SK-N-SH (cell line): ENCODE measurements around the gene EBLN1. TPM values are rescaled to one million over a fixed set of nuclear protein-coding genes. Genes with fewer than 3 reads are reported as not detected.

Experiments
- CTCF ChIA-PET: fragments of 300-600, 350-600 bp; formaldehyde crosslinking; extraction: SDS; loops from one replicate; lab custom pipeline; 2021; lab: Yijun Ruan, JAX
- POLR2A ChIA-PET: fragments of 350-600 bp; sonication (Branson Sonifier 250); formaldehyde crosslinking; extraction: SDS; loops from one replicate; lab custom pipeline; 2020; ENCODE audit warnings: antibody characterized with exemption, inconsistent platforms; lab: Yijun Ruan, JAX
- DNase-seq: peaks from one replicate; pipeline ENCODE4 v3.0.0; 2012
- H2AFZ ChIP-seq: fragments of 200-600 bp; sonication (generic); 2 replicates; pipeline ENCODE4 v1.8.1; 2016; ENCODE audit warnings: antibody characterized with exemption, mild to moderate bottlenecking, low read depth
- H3F3A ChIP-seq: fragments of 200-600 bp; sonication (generic); replicated peaks from 2 replicates; pipeline ENCODE3; 2016; ENCODE audit warnings: antibody characterized with exemption, mild to moderate bottlenecking; ENCODE audit not compliant: insufficient read depth
- H3K27ac ChIP-seq, 2 experiments: fragments of 200-500 bp in 1 of 2; fragments of 200-600 bp in 1 of 2; sonication (Bioruptor generic) in 1 of 2; sonication (generic), shearing (Covaris generic) in 1 of 2; 2 replicates each; pipeline versions ENCODE4 v1.5.1 to v1.6.1; 2014 to 2016; ENCODE audit warnings: low read depth in 2 of 2, inconsistent platforms in 1 of 2, low read length in 1 of 2, mild to moderate bottlenecking in 1 of 2, mixed read lengths in 1 of 2
- H3K27me3 ChIP-seq: fragments of 200-600 bp; sonication (generic), shearing (Covaris generic); 2 replicates; pipeline ENCODE4 v1.6.1; 2016; ENCODE audit warnings: mixed run types; ENCODE audit not compliant: insufficient read depth
- H3K36me3 ChIP-seq, 2 experiments: fragments of 200-500 bp in 1 of 2; fragments of 200-600 bp in 1 of 2; sonication (Bioruptor generic) in 1 of 2; sonication (generic) in 1 of 2; replicated peaks in 1 of 2; 2 replicates each; pipeline versions ENCODE3 to v1.5.1; 2014 to 2016; ENCODE audit warnings: low read length in 1 of 2, mild to moderate bottlenecking in 1 of 2; ENCODE audit not compliant: insufficient read depth in 2 of 2, control insufficient read depth in 1 of 2
- H3K4me1 ChIP-seq, 2 experiments: fragments of 200-500 bp in 1 of 2; fragments of 200-600 bp in 1 of 2; sonication (Bioruptor generic) in 1 of 2; sonication (generic), shearing (Covaris generic) in 1 of 2; 2 replicates each; pipeline versions ENCODE4 v1.5.1 to v1.6.1; 2014 to 2016; ENCODE audit warnings: low read depth in 1 of 2, low read length in 1 of 2, mixed run types in 1 of 2; ENCODE audit not compliant: insufficient read depth in 2 of 2, control insufficient read depth in 1 of 2
- H3K4me2 ChIP-seq: fragments of 200-600 bp; sonication (generic), shearing (Covaris generic); 2 replicates; pipeline ENCODE4 v1.6.1; 2017; ENCODE audit warnings: mixed run types
- H3K4me3 ChIP-seq, 2 experiments: fragments of 200-500 bp in 1 of 2; fragments of 200-600 bp in 1 of 2; sonication (Bioruptor generic) in 1 of 2; sonication (generic), shearing (Covaris generic) in 1 of 2; 2 replicates each; pipeline versions ENCODE4 v1.5.1 to v1.8.1; 2014 to 2016; ENCODE audit warnings: low read depth in 2 of 2, inconsistent platforms in 1 of 2, low read length in 1 of 2, mild to moderate bottlenecking in 1 of 2, mixed read lengths in 1 of 2, moderate library complexity in 1 of 2
- H3K79me2 ChIP-seq: fragments of 200-600 bp; sonication (generic); 2 replicates; pipeline ENCODE4 v1.8.1; 2017; ENCODE audit warnings: mild to moderate bottlenecking; ENCODE audit not compliant: insufficient read depth
- H3K9ac ChIP-seq: fragments of 200-600 bp; sonication (generic); 2 replicates; pipeline ENCODE4 v1.6.1; 2017; ENCODE audit warnings: mixed run types
- H3K9me2 ChIP-seq: fragments of 200-600 bp; sonication (generic); 2 replicates; pipeline ENCODE4 v1.6.1; 2017; ENCODE audit warnings: mixed run types
- H3K9me3 ChIP-seq: fragments of 200-600 bp; sonication (generic); 2 replicates; pipeline ENCODE4 v1.6.1; 2017; ENCODE audit warnings: mixed run types, mild to moderate bottlenecking, moderate library complexity
- H4K20me1 ChIP-seq: fragments of 200-600 bp; sonication (generic); 2 replicates; pipeline ENCODE4 v1.6.1; 2017; ENCODE audit warnings: mild to moderate bottlenecking, mixed run types; ENCODE audit not compliant: insufficient read depth
- FOSL2 ChIP-seq: IDR thresholded peaks from 2 replicates; pipeline ENCODE4 v1.4.0; 2012; ENCODE audit warnings: low read depth, mild to moderate bottlenecking, moderate library complexity, borderline replicate concordance
- FOXJ3 ChIP-seq: sonication (generic); formaldehyde crosslinking; IDR thresholded peaks from 2 replicates; pipeline ENCODE4 v1.5.1; 2020; ENCODE audit warnings: mild to moderate bottlenecking, missing genetic modification reagents
- FOXM1 ChIP-seq: IDR thresholded peaks from 2 replicates; pipeline ENCODE4 v1.4.0; 2012; ENCODE audit warnings: low read depth, mild to moderate bottlenecking
- IRF3 ChIP-seq: fragments of 150-350 bp; IDR thresholded peaks from 2 replicates; pipeline ENCODE4 v1.6.1; 2016; ENCODE audit warnings: mild to moderate bottlenecking, low read depth, low read length
- JUND ChIP-seq: IDR thresholded peaks from 2 replicates; pipeline ENCODE4 v1.4.0; 2012
- MAX ChIP-seq: IDR thresholded peaks from 2 replicates; pipeline ENCODE4 v1.4.0; 2012; ENCODE audit warnings: low read depth
- MXI1 ChIP-seq: IDR thresholded peaks from 2 replicates; pipeline ENCODE4 v1.6.1; 2012; ENCODE audit warnings: mild to moderate bottlenecking, low read depth, low read length, improper control_type of control experiment
- NRF1 ChIP-seq: IDR thresholded peaks from 2 replicates; pipeline ENCODE4 v1.6.1; 2012; ENCODE audit warnings: low read depth, mild to moderate bottlenecking, low read length
- PBX3 ChIP-seq: IDR thresholded peaks from 2 replicates; pipeline ENCODE4; 2012
- RFX5 ChIP-seq: IDR thresholded peaks from 2 replicates; pipeline ENCODE4 v1.6.1; 2012; ENCODE audit warnings: mild to moderate bottlenecking, improper control_type of control experiment, low read length
- SMC3 ChIP-seq: IDR thresholded peaks from 2 replicates; pipeline ENCODE4 v1.6.1; 2012; ENCODE audit warnings: low read depth, low read length, improper control_type of control experiment
- TAF1 ChIP-seq: IDR thresholded peaks from 2 replicates; pipeline ENCODE4 v1.6.1; 2012; ENCODE audit warnings: low read depth, mild to moderate bottlenecking, low read length, moderate library complexity, borderline replicate concordance
- TCF12 ChIP-seq: IDR thresholded peaks from 2 replicates; pipeline ENCODE4 v1.4.0; 2012
- TEAD4 ChIP-seq: IDR thresholded peaks from 2 replicates; pipeline ENCODE4 v1.4.0; 2012; ENCODE audit warnings: mild to moderate bottlenecking, borderline replicate concordance; ENCODE audit not compliant: insufficient read depth
- YY1 ChIP-seq: IDR thresholded peaks from 2 replicates; pipeline ENCODE4 v1.4.0; 2012; ENCODE audit warnings: low read depth, mild to moderate bottlenecking
- ZBTB33 ChIP-seq: IDR thresholded peaks from 2 replicates; pipeline ENCODE4 v1.4.0; 2012; ENCODE audit warnings: low read depth, borderline replicate concordance
- WGBS: methylation state at CpG from one replicate; pipeline ENCODE4 v1.1.6; 2017; ENCODE audit warnings: low lambda C conversion rate; 5-methylcytosine and 5-hydroxymethylcytosine counted together
- polyA plus RNA-seq, 3 experiments: library from polyadenylated mRNA; depleted of rRNA; stranded (reverse); fragments of >200 nt; gene quantifications; 2 replicates each; pipeline ENCODE4 v1.2.3, GENCODE V29; 2012
- TF ChIP-seq, protein P1 (sequence below): IDR thresholded peaks from 2 replicates; pipeline ENCODE4 v1.4.0; 2012; ENCODE audit warnings: low read depth, borderline replicate concordance
- TF ChIP-seq, protein P2 (sequence below): IDR thresholded peaks from 2 replicates; pipeline ENCODE4 v1.6.1; 2012; ENCODE audit warnings: mild to moderate bottlenecking, low read depth, low read length, moderate library complexity

Gene EBLN1
- polyA plus RNA-seq, 1 of the 3 experiments (the other 2 are of a cell fraction): not detected

DNA sequence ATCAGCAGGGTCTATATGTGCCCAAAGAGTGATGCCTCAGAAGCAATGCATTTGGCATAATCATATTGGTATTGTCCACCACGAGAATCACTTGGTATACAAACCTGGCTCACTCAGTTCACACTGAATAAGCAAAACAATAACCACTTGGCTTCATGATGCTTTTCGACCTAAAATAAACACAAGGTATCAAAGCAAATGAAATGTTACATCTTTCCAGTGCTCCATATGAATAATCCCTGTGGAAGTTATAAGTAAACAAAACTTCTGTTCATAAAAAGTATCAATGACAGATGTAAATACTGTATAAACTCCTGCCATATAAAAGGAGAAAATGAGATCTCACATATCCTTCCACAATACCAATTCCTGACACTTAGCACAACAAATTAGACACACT, 29.8 kb upstream of the EBLN1 start:
- Histone ChIP-seq H3K4me1 (no peaks in the 10 kb centered on the region; a peak in 2 of 4 replicates), H3K9me2 (no peaks in the 10 kb centered on the region), H3K9ac (no peak overlapping the region), H3K79me2 (no peaks in the 10 kb centered on the region), H3K4me2 (no peak overlapping the region), H3K27me3 (no peaks in the 10 kb centered on the region), H3K36me3 (no peaks in the 10 kb centered on the region), H3K27ac (peak overlapping the region in 1 of 2 experiments; percentile 60; a peak in 1 of 4 replicates), H3F3A (peaks cover 12% of the 10 kb centered on the region), H3K9me3 (no peaks in the 10 kb centered on the region), H3K4me3 (no peak overlapping the region), H2AFZ (peak overlapping the region; percentile 75), H4K20me1 (no peaks in the 10 kb centered on the region)
- CTCF ChIA-PET: interaction anchor here (0.7 kb wide), 1 partner anchor 352 kb away, joined by 3 read pairs; no protein-coding TSS in a partner anchor
- no peak for TF ChIP-seq FOXJ3
- no peak for TF ChIP-seq SMC3
- no peak for TF ChIP-seq IRF3
- no peak for TF ChIP-seq MXI1
- no peak for TF ChIP-seq RFX5
- POLR2A ChIA-PET: no interaction called here
- no peak for DNase-seq
- WGBS: 69% methylated on average over 2 of the region's 2 CpGs

DNA sequence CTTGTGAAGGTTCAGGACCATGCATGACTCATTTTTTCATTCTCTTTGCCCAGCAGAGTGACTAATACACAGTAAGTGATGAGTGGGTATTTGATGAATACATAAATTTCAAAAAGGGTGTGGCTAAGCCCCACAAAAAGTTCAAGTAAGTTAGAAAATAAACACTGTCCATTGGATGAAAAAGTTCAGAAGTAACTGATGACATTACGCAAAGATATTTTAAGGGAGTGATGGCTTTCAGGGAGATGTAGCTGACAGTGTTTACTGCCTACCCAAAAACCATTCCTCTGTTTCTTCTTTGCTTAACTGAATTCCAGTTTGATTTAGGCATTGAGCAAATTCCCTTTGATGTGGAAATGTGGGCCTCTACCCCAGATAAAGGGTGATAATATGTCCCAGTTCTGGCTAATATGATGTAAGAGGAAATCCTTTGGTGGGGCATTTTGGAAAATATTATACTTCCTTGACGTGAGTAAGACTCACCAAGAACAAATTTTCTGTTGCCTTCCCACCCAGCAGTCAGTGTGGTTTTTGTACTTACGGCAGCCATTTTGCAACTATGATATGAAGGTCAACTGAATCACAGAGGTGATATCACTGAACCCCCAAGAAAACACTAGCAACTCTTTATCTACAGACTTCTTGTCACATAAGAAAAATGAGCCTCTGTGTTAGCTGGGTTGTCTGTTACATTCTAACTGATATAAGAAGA, 29.0 kb upstream of the EBLN1 start:
- Histone ChIP-seq H3K9me3 (no peaks in the 10 kb centered on the region), H3K79me2 (no peaks in the 10 kb centered on the region), H4K20me1 (no peaks in the 10 kb centered on the region), H3K27ac (peak overlapping the region in 1 of 2 experiments; percentile 60; a peak in 2 of 4 replicates), H2AFZ (peak overlapping the region; percentile 75), H3K36me3 (no peaks in the 10 kb centered on the region), H3K9me2 (no peaks in the 10 kb centered on the region), H3K27me3 (no peaks in the 10 kb centered on the region), H3F3A (peaks cover 12% of the 10 kb centered on the region), H3K4me2 (no peak overlapping the region), H3K4me3 (no peak overlapping the region), H3K9ac (no peak overlapping the region), H3K4me1 (no peaks in the 10 kb centered on the region; a peak in 1 of 4 replicates)
- POLR2A ChIA-PET: no interaction called here
- CTCF ChIA-PET: no interaction called here
- WGBS: 51% methylated on average over 3 of the region's 3 CpGs
- DNase-seq: no peak
- TF ChIP-seq PBX3: peak; percentile 88
- peak; percentile 21; the same call in 1 of the 2 replicates for TF ChIP-seq YY1
- TF ChIP-seq FOXM1: 0 out of 2 replicates have a peak, but pooled peaks have one; percentile 14
- TF ChIP-seq, protein P1, sequence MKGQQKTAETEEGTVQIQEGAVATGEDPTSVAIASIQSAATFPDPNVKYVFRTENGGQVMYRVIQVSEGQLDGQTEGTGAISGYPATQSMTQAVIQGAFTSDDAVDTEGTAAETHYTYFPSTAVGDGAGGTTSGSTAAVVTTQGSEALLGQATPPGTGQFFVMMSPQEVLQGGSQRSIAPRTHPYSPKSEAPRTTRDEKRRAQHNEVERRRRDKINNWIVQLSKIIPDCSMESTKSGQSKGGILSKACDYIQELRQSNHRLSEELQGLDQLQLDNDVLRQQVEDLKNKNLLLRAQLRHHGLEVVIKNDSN: no peak
- TF ChIP-seq JUND: peak; percentile 93
- TF ChIP-seq, protein P2, sequence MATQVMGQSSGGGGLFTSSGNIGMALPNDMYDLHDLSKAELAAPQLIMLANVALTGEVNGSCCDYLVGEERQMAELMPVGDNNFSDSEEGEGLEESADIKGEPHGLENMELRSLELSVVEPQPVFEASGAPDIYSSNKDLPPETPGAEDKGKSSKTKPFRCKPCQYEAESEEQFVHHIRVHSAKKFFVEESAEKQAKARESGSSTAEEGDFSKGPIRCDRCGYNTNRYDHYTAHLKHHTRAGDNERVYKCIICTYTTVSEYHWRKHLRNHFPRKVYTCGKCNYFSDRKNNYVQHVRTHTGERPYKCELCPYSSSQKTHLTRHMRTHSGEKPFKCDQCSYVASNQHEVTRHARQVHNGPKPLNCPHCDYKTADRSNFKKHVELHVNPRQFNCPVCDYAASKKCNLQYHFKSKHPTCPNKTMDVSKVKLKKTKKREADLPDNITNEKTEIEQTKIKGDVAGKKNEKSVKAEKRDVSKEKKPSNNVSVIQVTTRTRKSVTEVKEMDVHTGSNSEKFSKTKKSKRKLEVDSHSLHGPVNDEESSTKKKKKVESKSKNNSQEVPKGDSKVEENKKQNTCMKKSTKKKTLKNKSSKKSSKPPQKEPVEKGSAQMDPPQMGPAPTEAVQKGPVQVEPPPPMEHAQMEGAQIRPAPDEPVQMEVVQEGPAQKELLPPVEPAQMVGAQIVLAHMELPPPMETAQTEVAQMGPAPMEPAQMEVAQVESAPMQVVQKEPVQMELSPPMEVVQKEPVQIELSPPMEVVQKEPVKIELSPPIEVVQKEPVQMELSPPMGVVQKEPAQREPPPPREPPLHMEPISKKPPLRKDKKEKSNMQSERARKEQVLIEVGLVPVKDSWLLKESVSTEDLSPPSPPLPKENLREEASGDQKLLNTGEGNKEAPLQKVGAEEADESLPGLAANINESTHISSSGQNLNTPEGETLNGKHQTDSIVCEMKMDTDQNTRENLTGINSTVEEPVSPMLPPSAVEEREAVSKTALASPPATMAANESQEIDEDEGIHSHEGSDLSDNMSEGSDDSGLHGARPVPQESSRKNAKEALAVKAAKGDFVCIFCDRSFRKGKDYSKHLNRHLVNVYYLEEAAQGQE: no peak
- TF ChIP-seq TAF1: no peak
- TF ChIP-seq ZBTB33: 0 out of 2 replicates have a peak, but pooled peaks have one; percentile 11
- peak; percentile 45; the same call in 1 of the 2 replicates for TF ChIP-seq TCF12
- no peak for TF ChIP-seq SMC3
- TF ChIP-seq MAX: no peak
- TF ChIP-seq FOSL2: peak; percentile 95
- TF ChIP-seq NRF1: no peak
- peak; percentile 20; the same call in 1 of the 2 replicates for TF ChIP-seq TEAD4
